HG03571 (cell line): Measurements from ENCODE around the gene MPP4.

ENCODE experiments used
- ATAC-seq: cut with Tn5 transposase; IDR thresholded peaks from one replicate; pipeline ENCODE4 v1.9.1; 2021; ENCODE audit not compliant: unreplicated experiment

The MPP4 gene

GRCh38 chr2:201698588-201699226 lies at the start of gene MPP4:
MPP4 (minus strand) TSS chr2:201698644; CDS start chr2:201693954, 4,690 bp downstream.
- ATAC-seq, result no peak

DNA sequence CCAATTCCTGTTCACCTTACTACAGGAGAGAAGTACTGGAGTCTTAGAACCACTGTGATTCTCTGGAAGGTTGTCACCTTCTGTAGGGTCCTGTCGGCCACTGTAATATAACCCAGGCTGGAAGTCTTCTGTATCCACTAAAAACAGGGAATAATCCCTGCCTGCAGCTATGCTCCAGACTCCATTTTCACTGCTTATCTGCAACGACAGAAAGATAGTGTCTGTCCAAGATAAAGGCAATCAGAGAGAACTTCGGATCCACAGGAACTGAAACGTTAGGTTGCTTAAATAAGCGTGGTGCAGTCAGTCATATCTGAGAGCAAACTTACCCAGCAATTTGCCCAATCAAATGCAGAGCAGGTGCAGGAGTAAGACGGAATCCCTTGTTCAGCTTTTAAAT lies 48.1 kb upstream of the MPP4 start:
- ATAC-seq, result no peak

DNA sequence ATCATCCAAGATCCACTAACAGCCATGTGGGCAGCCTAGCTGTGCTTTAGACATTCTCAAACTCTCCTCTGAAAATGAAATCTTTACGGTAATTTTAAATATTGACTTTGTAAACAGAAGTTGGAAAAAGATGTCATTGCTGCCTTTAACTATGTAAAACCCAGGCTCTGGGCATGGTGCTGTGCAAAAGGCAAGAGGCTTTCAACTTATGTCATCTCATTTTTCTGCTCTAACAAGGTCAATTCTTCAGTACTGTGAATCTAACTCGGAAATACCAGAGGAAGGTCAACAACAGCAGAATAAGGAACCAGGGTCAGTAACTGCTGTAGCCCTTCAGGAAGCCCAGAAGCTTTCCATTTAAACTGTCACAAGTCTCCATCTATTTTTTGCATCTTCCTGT lies 37.0 kb upstream of the MPP4 start:
- ATAC-seq, result no peak

DNA sequence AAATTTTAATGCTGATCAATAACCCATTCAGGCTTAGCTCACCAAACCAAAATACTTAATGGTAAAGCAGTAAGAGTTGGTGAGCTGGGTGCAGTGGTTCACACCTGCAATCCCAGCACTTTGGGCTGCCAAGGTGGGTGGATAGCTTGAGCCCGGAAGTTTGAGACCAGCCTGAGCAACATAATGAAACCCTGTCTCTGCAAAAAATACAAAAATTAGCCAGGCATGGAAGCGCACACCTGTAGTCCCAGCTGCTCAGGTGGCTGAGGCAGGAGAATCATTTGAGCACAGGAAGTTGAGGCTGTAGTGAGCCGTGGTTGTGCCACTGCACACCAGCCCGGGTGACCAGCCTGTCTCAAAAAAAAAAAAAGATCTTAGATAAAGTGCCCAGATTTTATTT lies 35.7 kb upstream of the MPP4 start:
- no peak for ATAC-seq

DNA sequence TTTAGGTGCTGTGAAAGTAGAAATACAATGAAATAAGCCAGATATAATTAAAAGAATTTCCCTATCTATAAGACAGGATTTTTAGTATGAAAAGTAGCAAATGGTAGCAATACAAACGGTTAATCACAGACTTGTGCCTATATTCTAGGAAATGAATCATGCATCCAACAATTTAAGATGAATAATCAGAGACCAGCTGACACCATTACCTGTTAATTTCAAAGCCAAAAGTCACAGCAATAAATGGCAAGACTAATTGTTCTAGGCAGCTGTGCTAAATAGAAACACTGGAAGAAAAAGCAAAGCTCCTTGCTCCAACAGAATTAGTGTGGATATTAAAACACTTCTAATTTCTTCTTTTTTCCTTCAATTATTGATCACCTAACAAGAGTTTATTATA lies 35.1 kb upstream of the MPP4 start:
- no peak for ATAC-seq

DNA sequence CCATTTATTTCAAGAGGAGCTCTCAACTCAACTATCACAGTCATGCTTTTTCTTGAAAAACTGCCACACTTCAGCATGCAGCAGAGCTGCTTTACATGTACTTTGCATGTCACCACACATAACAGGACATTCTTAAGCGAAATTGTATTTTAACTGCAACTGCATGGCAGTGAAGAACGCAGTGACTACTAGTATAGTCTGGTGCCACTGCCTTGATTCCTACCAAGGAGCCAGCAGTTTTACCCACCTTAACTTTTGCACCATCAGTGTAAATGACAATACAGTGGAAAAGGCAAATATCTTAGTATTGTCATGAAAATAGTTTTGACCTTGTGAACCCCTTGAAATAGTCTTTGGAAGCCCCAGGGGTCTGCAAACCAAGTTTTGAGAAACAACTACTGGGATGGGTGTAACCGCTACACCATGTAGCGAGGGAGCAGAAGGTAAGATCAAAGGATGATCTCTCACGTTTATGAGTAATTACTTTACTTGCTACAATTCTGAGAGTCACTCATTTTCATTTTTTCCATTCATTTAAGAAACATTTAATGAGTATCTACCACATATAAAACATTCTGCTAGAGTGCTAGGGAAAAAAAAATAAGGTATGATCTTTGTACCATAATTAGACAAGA lies 32.3 kb upstream of the MPP4 start:
- ATAC-seq, result no peak

- no peak for ATAC-seq
These were observed 17.0 kb upstream of the MPP4 start for GRCh38 chr2:201715459-201715858.

DNA sequence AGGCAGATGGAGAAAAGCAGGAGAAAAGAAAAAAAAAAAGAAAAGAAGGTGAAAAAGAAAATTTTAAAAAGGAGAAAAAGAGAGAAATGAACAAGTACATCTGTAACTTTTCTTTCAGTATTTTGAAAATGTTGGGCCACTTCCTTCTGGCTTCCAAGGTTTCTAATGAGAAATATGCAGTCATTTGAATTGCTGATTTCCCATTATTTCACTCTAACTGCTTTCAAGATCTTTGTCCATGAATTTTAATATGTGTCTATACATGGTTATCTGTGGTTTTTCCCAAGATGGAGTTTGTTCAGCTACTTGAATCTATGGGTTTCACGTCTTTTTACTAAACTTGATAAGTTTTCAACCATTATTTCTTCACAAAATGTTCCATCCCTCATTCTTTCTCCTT lies 14.3 kb upstream of the MPP4 start:
- no peak for ATAC-seq

- no peak for ATAC-seq
These were observed 11.3 kb upstream of the MPP4 start for GRCh38 chr2:201709747-201710146.

DNA sequence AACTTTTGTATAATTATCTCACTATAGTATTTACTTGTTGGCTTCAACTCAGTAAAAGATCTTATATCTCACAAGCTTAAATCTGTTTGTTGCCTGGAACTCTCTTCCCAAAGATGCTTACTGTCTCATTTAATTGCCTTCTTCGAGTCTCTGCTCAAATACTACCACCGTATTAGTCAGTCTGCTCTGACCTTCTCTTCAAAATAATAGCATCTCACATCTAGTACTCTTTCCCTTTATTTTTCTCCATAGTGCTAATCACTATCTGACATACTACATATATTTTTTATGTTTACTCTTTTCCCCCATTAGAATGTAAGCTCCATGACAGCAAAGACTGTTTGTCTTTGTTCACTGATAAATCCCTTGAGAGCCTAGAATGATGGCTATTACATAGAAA lies 10.6 kb upstream of the MPP4 start:
- ATAC-seq, result no peak

GRCh38 chr2:201707753-201708152 lies 9.3 kb upstream of the MPP4 start:
- no peak for ATAC-seq

DNA sequence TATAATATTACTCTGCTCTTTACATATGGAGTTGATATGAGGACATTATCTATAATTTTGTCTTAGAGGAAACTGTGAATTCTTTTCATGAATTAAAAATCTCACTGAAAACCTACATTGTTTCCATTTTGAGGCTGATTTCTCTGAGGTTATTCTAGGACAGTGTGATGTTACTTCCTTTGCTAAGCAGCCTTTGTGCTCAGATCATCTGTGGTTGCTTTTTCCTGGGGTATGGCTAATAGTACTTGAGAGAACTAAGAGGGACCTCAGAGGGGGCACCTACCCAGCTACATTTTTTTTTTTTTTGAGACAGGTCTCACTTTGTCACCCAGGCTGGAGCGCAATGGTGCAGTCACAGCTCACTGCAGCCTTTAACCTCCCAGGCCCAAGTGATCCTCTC lies 8.7 kb upstream of the MPP4 start:
- ATAC-seq, result no peak

DNA sequence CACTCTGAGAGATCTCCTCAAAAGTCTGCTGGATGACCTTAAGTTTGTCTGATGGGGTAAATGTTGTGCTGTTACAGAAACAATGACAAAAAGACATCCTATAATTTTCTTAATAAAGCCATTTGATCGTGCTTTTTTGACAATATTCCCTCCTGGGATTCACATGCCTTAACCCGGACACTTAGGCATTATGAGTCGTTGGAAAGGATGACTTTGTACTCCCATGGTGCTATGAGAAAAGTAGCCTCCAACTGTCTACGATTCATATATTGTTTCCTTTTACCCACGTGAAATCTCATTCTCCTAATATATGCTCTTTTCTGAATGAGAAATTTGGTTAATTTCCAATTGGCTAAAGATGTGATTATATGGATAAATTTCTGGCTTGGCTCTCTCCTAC lies 6.1 kb upstream of the MPP4 start:
- ATAC-seq, result no peak

- no peak for ATAC-seq
These were observed 3.2 kb upstream of the MPP4 start for GRCh38 chr2:201701646-201702045.

GRCh38 chr2:201699416-201699815 lies 972 bp upstream of the MPP4 start:
- no peak for ATAC-seq

DNA sequence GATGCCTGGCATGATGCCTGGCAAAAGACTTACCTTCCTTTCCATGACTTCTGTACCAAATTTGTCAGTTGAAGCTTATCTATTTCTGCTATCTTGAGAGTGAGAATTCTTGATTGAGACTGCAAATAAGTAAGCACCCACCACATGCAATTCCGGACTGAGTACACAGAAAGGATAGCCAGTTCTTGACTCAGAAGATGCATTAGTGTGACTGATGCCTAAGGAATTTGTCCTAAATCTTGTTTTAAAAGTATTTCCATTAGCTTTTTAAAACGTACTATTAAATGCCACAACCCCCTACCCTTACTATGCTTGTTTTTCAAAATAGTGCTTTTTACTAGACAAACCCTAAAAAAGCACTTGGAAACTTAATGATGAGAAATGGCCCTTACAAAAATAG lies 545 bp downstream of the MPP4 start:
- no peak for ATAC-seq

GRCh38 chr2:201696151-201696659 lies 2.2 kb downstream of the MPP4 start:
- no peak for ATAC-seq

GRCh38 chr2:201685156-201685555 lies 13.3 kb downstream of the MPP4 start:
- ATAC-seq, result no peak

GRCh38 chr2:201680743-201681142 lies 17.7 kb downstream of the MPP4 start:
- ATAC-seq, result no peak

DNA sequence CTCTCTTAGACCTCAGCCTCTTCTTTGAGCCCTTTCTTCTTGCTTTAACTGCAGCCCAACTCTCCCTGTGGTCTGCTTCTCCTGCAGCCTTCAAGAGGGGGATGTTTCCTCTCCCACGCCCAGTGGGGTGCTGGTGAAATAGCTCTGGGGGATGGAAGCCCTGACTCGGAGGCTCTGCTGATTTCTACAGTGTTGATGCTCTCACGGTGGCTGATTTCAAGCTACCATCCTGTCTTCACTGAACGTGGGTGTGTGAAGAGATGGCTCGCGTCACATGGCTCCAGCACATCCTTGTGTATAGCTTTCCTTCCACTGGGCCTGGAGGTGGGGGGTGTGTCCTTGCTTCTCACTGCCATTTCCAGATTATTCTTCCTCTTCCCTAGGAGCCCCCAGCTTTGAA lies 20.0 kb downstream of the MPP4 start:
- ATAC-seq, result no peak

DNA sequence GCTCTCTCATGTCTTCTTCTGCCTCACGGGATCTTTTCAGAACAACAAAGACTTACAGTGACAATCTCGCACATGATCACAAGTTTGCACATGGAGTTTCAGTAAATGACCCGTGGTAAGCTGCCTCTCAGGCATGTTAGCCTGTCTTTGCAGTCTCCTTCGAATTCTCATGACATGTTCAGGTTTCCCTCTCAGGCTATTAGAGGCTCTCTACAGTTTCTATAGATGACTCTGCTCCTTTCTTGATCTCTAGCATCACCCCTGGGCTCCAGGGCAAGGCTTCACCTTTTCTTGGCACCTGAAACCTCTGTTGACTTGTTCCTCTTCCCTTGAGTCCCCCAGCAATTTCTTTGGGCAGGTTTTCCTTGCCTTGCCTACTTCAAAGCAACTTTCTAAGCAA lies 23.0 kb downstream of the MPP4 start:
- no peak for ATAC-seq

DNA sequence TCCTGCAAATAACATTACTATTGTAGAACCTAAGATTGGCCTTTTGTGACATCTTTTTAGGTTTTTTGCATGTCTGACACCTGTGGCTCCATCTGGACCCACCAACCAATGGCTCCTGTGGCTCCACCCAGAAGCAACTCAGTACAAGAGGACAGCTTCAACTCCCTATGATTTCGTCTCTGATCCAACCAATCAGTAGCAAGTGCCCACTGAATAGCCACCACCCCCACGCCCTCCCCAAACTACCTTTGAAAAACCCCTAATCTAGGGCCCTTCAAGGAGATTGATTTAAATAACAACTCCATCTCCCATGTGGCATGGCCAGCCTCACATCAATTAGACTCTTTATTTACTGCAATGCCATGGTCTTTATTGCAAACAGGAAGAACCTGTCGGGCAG lies 23.6 kb downstream of the MPP4 start:
- ATAC-seq, result no peak

DNA sequence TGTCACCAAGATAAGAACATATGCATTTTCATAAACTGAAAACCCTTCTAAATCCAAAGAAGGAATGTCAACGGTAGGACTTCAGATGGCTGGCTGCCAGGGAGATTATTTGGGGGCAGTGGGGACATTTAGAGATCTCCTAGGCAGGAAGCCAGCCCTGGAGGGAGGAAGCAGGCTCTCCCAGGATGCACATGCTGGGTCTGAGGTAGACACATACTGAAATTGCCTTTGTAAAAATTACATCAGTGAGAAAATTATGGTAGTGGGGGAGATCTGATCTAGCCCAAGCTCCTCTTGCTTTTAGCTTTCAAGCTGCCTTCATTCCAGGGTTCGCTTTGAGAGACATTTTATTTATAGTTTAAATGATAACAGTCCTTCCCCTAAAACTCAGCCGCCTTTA lies 24.1 kb downstream of the MPP4 start:
- no peak for ATAC-seq
